Measurements from ENCODE around the gene UPK3A.
"Not testable (repeated sequence)": the region's sequence is repeated elsewhere in the genome, so short reads cannot be mapped to it uniquely, and the experiment has no call there.

The UPK3A gene

GRCh38 chr22:45310331-45310976 lies 25.7 kb downstream of the UPK3A start:
- no peak for DNase-seq

GRCh38 chr22:45310977-45311531 lies 26.3 kb downstream of the UPK3A start:
- no peak for DNase-seq

- DNase-seq: no peak
These were observed 27.7 kb downstream of the UPK3A start for GRCh38 chr22:45312415-45312814.

GRCh38 chr22:45312856-45313255 lies 28.1 kb downstream of the UPK3A start:
- DNase-seq: no peak

GRCh38 chr22:45314054-45314721 lies 29.4 kb downstream of the UPK3A start:
- DNase-seq: peak in 1 of 2 experiments; percentile 25

GRCh38 chr22:45314786-45315185 lies 30.0 kb downstream of the UPK3A start:
- no peak for DNase-seq

- no peak for DNase-seq
These were observed 32.2 kb downstream of the UPK3A start for GRCh38 chr22:45316796-45317526.

GRCh38 chr22:45317551-45318167 lies 32.9 kb downstream of the UPK3A start:
- no peak for DNase-seq

GRCh38 chr22:45318168-45318557 lies 33.4 kb downstream of the UPK3A start:
- no peak for DNase-seq

- no peak for DNase-seq
These were observed 34.0 kb downstream of the UPK3A start for GRCh38 chr22:45318558-45319323.

- no peak for DNase-seq
These were observed 34.6 kb downstream of the UPK3A start for GRCh38 chr22:45319324-45319685.

- no peak for DNase-seq
These were observed 35.7 kb downstream of the UPK3A start for GRCh38 chr22:45320357-45320976.

GRCh38 chr22:45321827-45322226 lies 37.1 kb downstream of the UPK3A start:
- no peak for DNase-seq

- DNase-seq: no peak
These were observed 38.2 kb downstream of the UPK3A start for GRCh38 chr22:45322873-45323525.

GRCh38 chr22:45323695-45324094 lies 38.9 kb downstream of the UPK3A start:
- DNase-seq: no peak

- no peak for DNase-seq
These were observed 39.6 kb downstream of the UPK3A start for GRCh38 chr22:45324311-45324711.

- DNase-seq: not testable (repeated sequence)
These were observed 43.5 kb downstream of the UPK3A start for GRCh38 chr22:45328261-45328660.

- no peak for DNase-seq
These were observed 44.2 kb downstream of the UPK3A start for GRCh38 chr22:45328822-45329529.

GRCh38 chr22:45329530-45329936 lies 44.8 kb downstream of the UPK3A start:
- no peak for DNase-seq

- DNase-seq: no peak
These were observed 45.8 kb downstream of the UPK3A start for GRCh38 chr22:45330548-45330947.

GRCh38 chr22:45331486-45331885 lies 46.7 kb downstream of the UPK3A start:
- DNase-seq: no peak

All from AML-193 (cell line).